ENCODE results near the gene FAM120B.

The FAM120B gene

DNA sequence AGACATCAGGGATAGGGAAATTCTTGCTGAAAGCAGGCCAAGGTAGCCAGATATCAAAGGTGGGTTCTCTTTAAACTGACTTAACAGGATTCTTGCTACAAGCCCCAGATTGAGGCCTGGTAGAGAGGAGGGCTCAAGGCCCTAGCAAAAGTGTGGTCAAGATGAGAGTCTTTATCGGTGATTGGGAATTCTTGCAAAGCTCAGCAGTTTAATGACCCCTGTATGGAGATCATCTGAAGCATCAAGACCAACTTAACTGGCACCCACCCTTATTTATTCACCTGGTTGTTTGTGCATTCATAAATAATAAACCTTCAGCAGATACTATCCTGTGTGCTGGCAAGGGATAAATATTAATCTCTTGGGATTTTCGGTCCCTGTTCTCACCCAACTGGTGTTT, 6.3 kb downstream of the FAM120B start:
- Histone ChIP-seq H3K9me3 (ENCODE audit: insufficient read depth, low read length) (no peaks in the 10 kb centered on the region), H3K4me2 (ENCODE audit: low read length) (no peak overlapping the region), H2AFZ (ENCODE audit: low read depth, low read length) (no peak overlapping the region), H3K4me3 (ENCODE audit: low read length) (no peak overlapping the region), H3K9ac (ENCODE audit: low read length) (no peak overlapping the region), H3K4me1 (ENCODE audit: low read length) (peaks cover 3% of the 10 kb centered on the region), H3K27ac (ENCODE audit: low read length) (no peak overlapping the region), H3K79me2 (ENCODE audit: low read length) (peaks cover 62% of the 10 kb centered on the region), H3K27me3 (ENCODE audit: low read depth, low read length) (no peaks in the 10 kb centered on the region), H4K20me1 (ENCODE audit: insufficient read depth, low read length) (0 out of 2 replicates have a peak, but pooled peaks cover 7% of the 10 kb centered on the region), H3K36me3 (replicated peaks; ENCODE audit: low read depth, low read length) (peaks cover 2% of the 10 kb centered on the region)
- TF ChIP-seq EZH2phosphoT487 (IDR thresholded peaks at IDR 0.05; ENCODE audit: low read depth): no peak
- TF ChIP-seq, protein P1, sequence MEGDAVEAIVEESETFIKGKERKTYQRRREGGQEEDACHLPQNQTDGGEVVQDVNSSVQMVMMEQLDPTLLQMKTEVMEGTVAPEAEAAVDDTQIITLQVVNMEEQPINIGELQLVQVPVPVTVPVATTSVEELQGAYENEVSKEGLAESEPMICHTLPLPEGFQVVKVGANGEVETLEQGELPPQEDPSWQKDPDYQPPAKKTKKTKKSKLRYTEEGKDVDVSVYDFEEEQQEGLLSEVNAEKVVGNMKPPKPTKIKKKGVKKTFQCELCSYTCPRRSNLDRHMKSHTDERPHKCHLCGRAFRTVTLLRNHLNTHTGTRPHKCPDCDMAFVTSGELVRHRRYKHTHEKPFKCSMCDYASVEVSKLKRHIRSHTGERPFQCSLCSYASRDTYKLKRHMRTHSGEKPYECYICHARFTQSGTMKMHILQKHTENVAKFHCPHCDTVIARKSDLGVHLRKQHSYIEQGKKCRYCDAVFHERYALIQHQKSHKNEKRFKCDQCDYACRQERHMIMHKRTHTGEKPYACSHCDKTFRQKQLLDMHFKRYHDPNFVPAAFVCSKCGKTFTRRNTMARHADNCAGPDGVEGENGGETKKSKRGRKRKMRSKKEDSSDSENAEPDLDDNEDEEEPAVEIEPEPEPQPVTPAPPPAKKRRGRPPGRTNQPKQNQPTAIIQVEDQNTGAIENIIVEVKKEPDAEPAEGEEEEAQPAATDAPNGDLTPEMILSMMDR (IDR thresholded peaks at IDR 0.05; ENCODE audit: low read depth, low read length): no peak

- peaks cover 52% of the 10 kb centered on the region for H3K79me2 ChIP-seq (ENCODE audit: low read length)
- H4K20me1 ChIP-seq (ENCODE audit: insufficient read depth, low read length): 0 out of 2 replicates have a peak, but pooled peaks cover 7% of the 10 kb centered on the region
- no peak overlapping the region for H3K27ac ChIP-seq (ENCODE audit: low read length)
- no peak overlapping the region for H3K9ac ChIP-seq (ENCODE audit: low read length)
- TF ChIP-seq EZH2phosphoT487 (IDR thresholded peaks at IDR 0.05; ENCODE audit: low read depth): no peak
- TF ChIP-seq, protein P1 (IDR thresholded peaks at IDR 0.05; ENCODE audit: low read depth, low read length): no peak
- H3K36me3 ChIP-seq (replicated peaks; ENCODE audit: low read depth, low read length): peaks cover 3% of the 10 kb centered on the region
- no peak overlapping the region for H2AFZ ChIP-seq (ENCODE audit: low read depth, low read length)
- no peak overlapping the region for H3K4me3 ChIP-seq (ENCODE audit: low read length)
- no peak overlapping the region for H3K4me2 ChIP-seq (ENCODE audit: low read length)
- H3K27me3 ChIP-seq (ENCODE audit: low read depth, low read length): no peaks in the 10 kb centered on the region
- H3K9me3 ChIP-seq (ENCODE audit: insufficient read depth, low read length): no peaks in the 10 kb centered on the region
- no peaks in the 10 kb centered on the region for H3K4me1 ChIP-seq (ENCODE audit: low read length)
These were observed 7.2 kb downstream of the FAM120B start for GRCh38 chr6:170313716-170314295.

DNA sequence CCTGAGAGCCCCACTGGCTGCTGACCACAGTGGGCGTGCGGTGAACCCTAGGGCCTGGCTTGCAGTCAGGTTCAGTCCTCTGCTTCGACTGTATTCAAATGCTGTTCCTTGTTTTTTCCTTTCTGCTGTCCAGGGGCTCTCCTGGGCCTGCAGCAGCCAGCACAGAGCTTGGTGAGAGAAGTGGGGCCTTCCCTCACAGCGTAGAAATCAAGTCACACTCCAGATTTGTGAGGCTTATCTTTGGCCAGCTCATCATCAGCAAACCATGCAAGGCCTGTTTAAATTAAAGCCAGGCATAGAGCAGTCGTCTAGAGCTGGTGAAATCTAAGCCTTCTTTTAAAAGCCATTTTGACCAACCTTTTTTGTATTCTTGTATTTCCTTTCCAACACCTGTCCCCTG, 8.4 kb downstream of the FAM120B start:
- TF ChIP-seq, protein P1 (IDR thresholded peaks at IDR 0.05; ENCODE audit: low read depth, low read length): no peak
- TF ChIP-seq EZH2phosphoT487 (IDR thresholded peaks at IDR 0.05; ENCODE audit: low read depth): no peak
- Histone ChIP-seq H3K79me2 (ENCODE audit: low read length) (peaks cover 41% of the 10 kb centered on the region), H2AFZ (ENCODE audit: low read depth, low read length) (no peak overlapping the region), H3K4me3 (ENCODE audit: low read length) (no peak overlapping the region), H3K27ac (ENCODE audit: low read length) (no peak overlapping the region), H3K9me3 (ENCODE audit: insufficient read depth, low read length) (no peaks in the 10 kb centered on the region), H3K9ac (ENCODE audit: low read length) (no peak overlapping the region), H3K4me1 (ENCODE audit: low read length) (peaks cover 2% of the 10 kb centered on the region), H3K4me2 (ENCODE audit: low read length) (no peak overlapping the region), H3K27me3 (ENCODE audit: low read depth, low read length) (no peaks in the 10 kb centered on the region), H3K36me3 (replicated peaks; ENCODE audit: low read depth, low read length) (peaks cover 3% of the 10 kb centered on the region), H4K20me1 (ENCODE audit: insufficient read depth, low read length) (0 out of 2 replicates have a peak, but pooled peaks cover 7% of the 10 kb centered on the region)

DNA sequence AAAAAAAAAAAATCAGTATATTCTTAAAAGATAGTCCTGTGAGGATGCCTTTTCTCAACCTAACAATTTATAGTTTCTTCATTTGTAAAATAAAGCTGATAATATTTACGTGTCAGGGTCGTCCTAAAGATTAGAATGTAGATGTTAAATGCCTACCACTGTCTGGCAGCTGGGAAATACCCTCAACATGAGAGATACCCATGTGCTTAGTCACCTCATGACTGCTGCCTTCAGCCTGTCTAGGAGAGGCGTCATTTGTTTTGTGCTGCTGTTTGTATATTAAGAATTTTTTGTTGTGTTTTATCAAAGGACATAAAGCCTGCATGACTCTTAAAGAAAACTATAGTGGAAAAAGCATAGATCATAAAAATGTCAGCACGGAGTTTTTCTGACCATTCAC, 9.5 kb downstream of the FAM120B start:
- H3K79me2 ChIP-seq (ENCODE audit: low read length): peaks cover 30% of the 10 kb centered on the region
- H3K4me3 ChIP-seq (ENCODE audit: low read length): no peak overlapping the region
- no peaks in the 10 kb centered on the region for H3K27me3 ChIP-seq (ENCODE audit: low read depth, low read length)
- H3K36me3 ChIP-seq (replicated peaks; ENCODE audit: low read depth, low read length): peaks cover 3% of the 10 kb centered on the region
- no peak overlapping the region for H3K9ac ChIP-seq (ENCODE audit: low read length)
- no peak overlapping the region for H2AFZ ChIP-seq (ENCODE audit: low read depth, low read length)
- peaks cover 6% of the 10 kb centered on the region for H3K4me1 ChIP-seq (ENCODE audit: low read length)
- H3K27ac ChIP-seq (ENCODE audit: low read length): no peak overlapping the region
- H4K20me1 ChIP-seq (ENCODE audit: insufficient read depth, low read length): no peaks in the 10 kb centered on the region
- H3K9me3 ChIP-seq (ENCODE audit: insufficient read depth, low read length): no peaks in the 10 kb centered on the region
- TF ChIP-seq, protein P1 (IDR thresholded peaks at IDR 0.05; ENCODE audit: low read depth, low read length): no peak
- TF ChIP-seq EZH2phosphoT487 (IDR thresholded peaks at IDR 0.05; ENCODE audit: low read depth): no peak
- H3K4me2 ChIP-seq (ENCODE audit: low read length): no peak overlapping the region
